LoVo (cell line): Measurements from ENCODE around the gene TENM4.

Experiments used
- DNase-seq: peaks from one replicate; pipeline ENCODE4 v3.0.0-alpha.2; 2016; ENCODE audit warnings: low spot score

The TENM4 gene

GRCh38 chr11:79418241-79418640, 22.6 kb downstream of the TENM4 start:
- no peak for DNase-seq

DNA sequence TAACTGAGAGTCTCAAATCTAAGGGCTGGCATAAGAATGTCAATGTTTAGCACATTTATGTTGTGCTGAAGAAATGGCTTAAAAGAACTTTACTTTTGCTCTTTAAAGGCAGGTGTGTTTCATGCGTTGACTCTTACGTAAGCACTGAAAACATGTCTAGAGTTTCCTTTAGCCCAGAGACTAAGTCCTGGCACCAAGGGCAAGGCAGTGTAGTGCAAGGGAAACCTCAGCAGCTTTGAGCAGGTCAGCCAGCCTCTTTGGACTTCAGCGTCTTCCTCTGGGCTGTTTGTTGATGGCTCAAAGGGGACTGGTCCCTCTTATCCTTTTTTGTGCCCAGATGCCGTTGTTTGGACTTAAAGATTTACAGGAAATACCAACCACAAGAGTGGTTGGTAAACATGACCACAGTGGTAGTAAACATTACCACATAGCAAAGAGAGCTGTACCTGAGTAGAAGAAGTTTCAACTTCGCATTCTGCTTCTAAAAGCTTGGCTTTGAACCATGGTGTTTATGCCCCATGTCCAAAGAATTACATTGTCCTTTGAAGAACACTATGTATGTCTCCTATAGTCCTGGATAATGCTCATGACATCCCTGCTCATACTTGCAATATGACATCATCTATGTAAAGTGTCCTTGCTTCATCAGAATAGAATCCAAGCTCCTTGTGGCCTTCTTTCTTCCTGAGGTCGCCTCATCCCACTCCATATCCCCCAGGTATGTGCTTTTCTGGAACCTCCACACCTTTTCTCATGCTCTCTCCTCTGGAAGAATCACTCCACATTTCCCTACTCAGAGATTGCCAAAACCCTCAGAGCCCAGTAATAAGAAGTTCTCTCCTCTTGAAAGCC, 23.5 kb downstream of the TENM4 start:
- DNase-seq: no peak

GRCh38 chr11:79415912-79416311, 24.9 kb downstream of the TENM4 start:
- DNase-seq: no peak

GRCh38 chr11:79415411-79415810, 25.4 kb downstream of the TENM4 start:
- no peak for DNase-seq

GRCh38 chr11:79414644-79415317, 26.0 kb downstream of the TENM4 start:
- DNase-seq: no peak

GRCh38 chr11:79414041-79414440, 26.8 kb downstream of the TENM4 start:
- DNase-seq: no peak

DNA sequence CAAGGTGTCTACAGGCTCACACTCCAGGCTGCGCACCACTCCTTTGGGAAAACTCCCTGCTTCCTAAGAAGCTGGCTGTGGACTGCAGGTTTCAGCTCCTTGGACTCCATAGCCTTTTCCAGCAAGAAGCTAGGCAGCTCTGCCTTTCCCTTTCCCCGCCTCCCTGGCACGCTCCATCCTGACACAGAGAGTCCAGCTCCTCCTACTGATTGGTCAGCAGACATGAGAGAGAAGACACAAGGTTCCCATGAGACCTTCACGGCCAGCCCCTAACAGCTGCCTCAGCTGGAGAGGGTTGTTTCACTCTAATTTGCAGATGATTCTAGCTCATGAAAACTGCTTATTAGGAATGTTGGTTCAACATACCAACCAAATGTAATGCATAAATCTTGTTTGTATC, 27.6 kb downstream of the TENM4 start:
- no peak for DNase-seq

DNA sequence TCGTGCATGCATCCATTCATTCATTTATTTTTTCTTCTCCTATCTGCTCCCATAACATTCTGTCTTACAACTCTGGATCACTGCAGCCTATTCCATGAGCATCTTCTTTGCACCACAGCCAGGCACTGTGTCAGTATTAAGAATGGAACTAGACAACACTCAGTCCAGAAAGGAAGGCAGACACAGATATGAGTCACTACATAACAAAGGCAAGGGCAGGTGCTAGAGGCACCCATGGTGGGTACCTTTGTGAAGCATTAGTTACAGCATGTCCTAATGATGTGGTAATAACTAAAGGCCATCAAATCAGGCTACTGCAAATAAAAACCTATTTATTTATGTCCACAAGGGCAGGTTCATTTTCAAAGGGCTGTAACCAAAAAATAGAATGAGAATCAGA, 28.1 kb downstream of the TENM4 start:
- no peak for DNase-seq

GRCh38 chr11:79409330-79409729, 31.5 kb downstream of the TENM4 start:
- no peak for DNase-seq

DNA sequence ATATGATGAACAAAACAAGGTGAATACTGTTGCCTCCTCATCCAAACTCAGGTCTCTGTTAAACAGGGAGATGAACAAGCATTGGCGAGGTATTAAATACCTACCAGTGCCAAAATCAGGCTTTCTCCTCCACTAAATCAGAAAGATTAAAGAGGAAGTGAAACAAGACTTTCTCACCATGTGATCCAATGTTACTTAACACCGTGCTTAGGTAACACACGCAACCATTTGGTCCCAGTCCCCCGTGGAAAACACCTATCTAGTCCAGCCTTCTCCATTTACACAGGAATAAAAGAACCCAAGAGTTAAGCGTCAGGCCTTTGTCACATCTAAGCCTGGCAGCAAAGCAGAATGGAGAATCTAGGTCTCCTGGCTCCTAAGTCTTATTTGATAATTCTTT, 34.5 kb downstream of the TENM4 start:
- no peak for DNase-seq

- DNase-seq: no peak
Measured at GRCh38 chr11:79404806-79405205, 36.0 kb downstream of the TENM4 start.

- DNase-seq: no peak
Measured at GRCh38 chr11:79404325-79404724, 36.5 kb downstream of the TENM4 start.

GRCh38 chr11:79403839-79404238, 37.0 kb downstream of the TENM4 start:
- DNase-seq: no peak

DNA sequence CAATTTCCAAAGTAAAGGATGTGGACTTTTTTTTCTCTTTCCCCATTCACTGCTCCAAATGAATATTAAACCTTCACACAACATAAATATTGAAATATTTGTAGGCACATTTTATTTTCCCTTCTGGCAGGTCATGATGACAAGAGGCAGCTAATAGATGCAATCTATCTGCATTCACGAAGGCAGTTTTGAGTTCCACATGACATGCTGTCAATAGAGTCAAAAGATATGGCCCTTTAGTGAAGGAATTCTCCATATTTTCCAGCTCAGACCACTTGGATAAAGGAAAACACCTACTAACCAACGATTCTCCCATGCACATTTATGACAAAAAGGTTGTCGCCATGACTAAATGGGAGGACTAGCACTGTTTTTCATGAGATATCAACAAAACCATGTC, 37.9 kb downstream of the TENM4 start:
- DNase-seq: no peak

DNA sequence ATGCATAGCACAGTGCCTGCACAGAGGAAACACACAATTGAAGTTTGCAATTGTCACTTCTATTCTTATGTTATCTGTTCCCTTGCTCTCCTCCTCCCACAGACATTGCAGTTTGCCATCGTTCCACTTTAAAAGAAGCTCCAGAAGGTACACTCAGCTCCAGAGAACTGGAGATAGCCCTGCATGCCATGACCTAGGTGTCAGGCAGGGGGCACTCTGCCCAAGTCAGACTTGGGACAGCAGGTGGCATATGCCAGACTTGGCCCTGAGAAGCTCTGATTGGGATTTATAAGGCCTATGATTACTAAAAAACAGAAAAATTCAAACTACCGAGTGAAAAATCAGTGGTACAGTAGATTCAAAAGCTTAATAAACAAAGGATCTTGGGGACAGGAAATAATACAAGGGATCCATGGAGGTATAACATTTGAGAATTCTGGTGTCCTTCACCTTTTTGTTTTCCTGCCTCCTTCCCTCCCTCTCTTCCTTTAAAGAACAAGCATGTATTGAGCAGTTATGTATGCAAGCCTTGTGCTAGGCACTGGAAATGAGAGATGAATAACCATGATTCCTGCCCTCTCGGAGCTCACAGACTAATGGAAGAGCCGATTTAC, 40.0 kb downstream of the TENM4 start:
- DNase-seq: peak; percentile 24

GRCh38 chr11:79400206-79400605, 40.6 kb downstream of the TENM4 start:
- no peak for DNase-seq

GRCh38 chr11:79397252-79397651, 43.6 kb downstream of the TENM4 start:
- DNase-seq: no peak

GRCh38 chr11:79396674-79397073, 44.2 kb downstream of the TENM4 start:
- DNase-seq: no peak

DNA sequence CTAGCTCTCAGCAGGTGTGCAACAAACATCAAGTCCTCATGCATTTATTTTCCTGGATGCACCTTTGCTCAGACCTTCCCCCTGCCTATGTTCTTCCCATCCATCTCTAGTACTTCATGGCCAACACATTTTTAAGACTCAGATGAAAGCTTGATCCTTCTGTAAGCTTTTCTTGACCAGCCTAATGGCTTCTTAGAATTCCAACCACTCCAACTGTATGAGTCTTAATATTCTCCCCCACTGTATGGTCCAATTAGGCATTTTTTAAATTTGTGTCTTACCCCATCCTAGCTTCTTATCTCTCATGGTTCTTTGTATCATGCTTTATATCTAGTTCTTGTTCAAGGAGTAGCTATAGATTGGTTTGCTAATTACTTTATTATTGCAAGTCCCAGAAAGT, 44.8 kb downstream of the TENM4 start:
- no peak for DNase-seq

- no peak for DNase-seq
Measured at GRCh38 chr11:79393362-79394043, 47.3 kb downstream of the TENM4 start.

- no peak for DNase-seq
Measured at GRCh38 chr11:79392161-79392560, 48.7 kb downstream of the TENM4 start.

DNA sequence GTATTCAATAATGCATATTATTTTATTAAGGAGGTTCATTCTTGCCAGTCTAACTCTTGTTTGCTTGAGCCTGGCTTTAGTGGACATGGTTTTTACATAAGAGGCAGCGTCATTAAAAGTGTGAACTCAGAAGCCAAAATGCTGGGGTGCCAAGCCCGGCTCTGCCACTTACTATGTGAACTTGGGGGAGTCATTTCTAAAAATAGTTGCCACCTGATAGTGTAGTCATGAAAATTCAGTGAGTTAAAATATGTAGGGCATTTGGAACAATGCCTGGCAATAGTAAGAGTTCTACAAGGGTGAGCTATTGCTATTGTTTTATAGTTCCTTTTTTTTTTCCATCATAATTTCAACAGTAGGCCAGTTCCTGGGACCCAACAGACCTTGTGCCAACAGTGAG, 49.9 kb downstream of the TENM4 start:
- no peak for DNase-seq

GRCh38 chr11:79390477-79390876, 50.4 kb downstream of the TENM4 start:
- DNase-seq: no peak
